Activated CD8-positive, alpha-beta T cell treated with anti-CD3 and anti-CD28 coated beads for 36 hours (primary cell): ENCODE results near the gene PLEKHA7. TPM values are rescaled to one million over a fixed set of nuclear protein-coding genes. Genes with fewer than 3 reads are reported as not detected.

Experiments
- ATAC-seq: fragments of 200-7000 bp; cut with Tn5 transposase; one replicate; pipeline ENCODE4 v1.10.0; 2021; ENCODE audit warnings: mild to moderate bottlenecking, moderate library complexity
- CTCF ChIA-PET: fragments of 350-600 bp; sonication (Branson Sonifier 250); formaldehyde crosslinking; loops from one replicate; lab custom pipeline; 2021; ENCODE audit warnings: antibody characterized with exemption; lab: Charles Lee
- POLR2A ChIA-PET: fragments of 350-600 bp; sonication (Branson Sonifier 250); formaldehyde crosslinking; loops from one replicate; lab custom pipeline; 2021; ENCODE audit warnings: antibody characterized with exemption; lab: Charles Lee
- DNase-seq: peaks from one replicate; pipeline ENCODE4 v3.0.0-alpha.2; 2020
- H3K27ac Mint-ChIP-seq: one replicate; pipeline ENCODE4 v1.8.0; 2021; ENCODE audit warnings: mild to moderate bottlenecking, mixed read lengths
- H3K27me3 Mint-ChIP-seq: one replicate; pipeline ENCODE4 v1.8.0; 2021; ENCODE audit warnings: mixed read lengths
- H3K36me3 Mint-ChIP-seq: one replicate; pipeline ENCODE4 v1.8.0; 2021; ENCODE audit warnings: low read depth, mixed read lengths
- H3K4me1 Mint-ChIP-seq: one replicate; pipeline ENCODE4 v1.8.0; 2021; ENCODE audit warnings: low read depth, mixed read lengths
- H3K4me3 Mint-ChIP-seq: one replicate; pipeline ENCODE4 v1.8.0; 2021; ENCODE audit warnings: mild to moderate bottlenecking, moderate library complexity, mixed read lengths
- H3K9me3 Mint-ChIP-seq: one replicate; pipeline ENCODE4 v1.8.0; 2021; ENCODE audit warnings: mixed read lengths
- CTCF ChIP-seq: fragments of 200-600 bp; IDR thresholded peaks from one replicate; pipeline ENCODE4 v1.8.0; 2022; ENCODE audit warnings: antibody characterized with exemption, mild to moderate bottlenecking
- intact Hi-C: fragments of 100-400 bp; cut with micrococcal nuclease; formaldehyde crosslinking; loops from one replicate; pipeline ENCODE4 v1.10.0; 2022
- total RNA-seq, 2 experiments: library from RNA; stranded (reverse); gene quantifications; one replicate each; pipeline ENCODE4 v1.2.3, GENCODE V29; 2021

PLEKHA7 gene
- total RNA-seq, 2 experiments from 2014 or later, result 6.0 to 6.6 TPM

- intact Hi-C loops, result no loop called here
- ChIA-PET POLR2A (no interaction called here), CTCF (interaction anchor here (1.0 to 2.1 kb wide), 3 partner anchors 113 to 149 kb away, joined by 3 to 7 read pairs (median 5); no protein-coding TSS in a partner anchor)
- ATAC-seq (no peak), DNase-seq (no peak)
- H3K4me3 Mint-ChIP-seq, result no peak overlapping the region
- TF ChIP-seq CTCF, result no peak
- H3K9me3 Mint-ChIP-seq, result no peaks in the 10 kb centered on the region
- H3K36me3 Mint-ChIP-seq, result no peaks in the 10 kb centered on the region
- peaks cover 20% of the 10 kb centered on the region for H3K27me3 Mint-ChIP-seq
- no peaks in the 10 kb centered on the region for H3K4me1 Mint-ChIP-seq
- H3K27ac Mint-ChIP-seq, result no peak overlapping the region
Observed at GRCh38 chr11:16933756-16934603, 80.2 kb downstream of the PLEKHA7 start.

GRCh38 chr11:16933291-16933690, 80.9 kb downstream of the PLEKHA7 start:
- Mint-ChIP-seq H3K27ac (no peak overlapping the region), H3K4me1 (no peaks in the 10 kb centered on the region), H3K36me3 (no peaks in the 10 kb centered on the region), H3K4me3 (no peak overlapping the region), H3K27me3 (peaks cover 21% of the 10 kb centered on the region), H3K9me3 (no peaks in the 10 kb centered on the region)
- ChIA-PET POLR2A (no interaction called here), CTCF (interaction anchor here (1.3 to 2.1 kb wide), 3 partner anchors 113 to 148 kb away, joined by 4 to 7 read pairs (median 5); no protein-coding TSS in a partner anchor)
- intact Hi-C loops, result no loop called here
- TF ChIP-seq CTCF, result no peak
- ATAC-seq (no peak), DNase-seq (no peak)

- no peak for ATAC-seq
- DNase-seq, result no peak
- intact Hi-C loops, result loop anchor here (5.0 kb wide), 1 partner anchor 106 kb away; no protein-coding TSS in a partner anchor
- no peak for TF ChIP-seq CTCF
- no peaks in the 10 kb centered on the region for H3K9me3 Mint-ChIP-seq
- H3K27me3 Mint-ChIP-seq, result peaks cover 43% of the 10 kb centered on the region
- H3K36me3 Mint-ChIP-seq, result no peaks in the 10 kb centered on the region
- H3K27ac Mint-ChIP-seq, result no peak overlapping the region
- POLR2A ChIA-PET, result no interaction called here
- CTCF ChIA-PET, result interaction anchor here (3.1 kb wide), 1 partner anchor 135 kb away, joined by 11 read pairs; no protein-coding TSS in a partner anchor
- H3K4me1 Mint-ChIP-seq, result peaks cover 11% of the 10 kb centered on the region
- no peak overlapping the region for H3K4me3 Mint-ChIP-seq
Observed at GRCh38 chr11:16928044-16928443, 86.2 kb downstream of the PLEKHA7 start.

- Mint-ChIP-seq H3K9me3 (no peaks in the 10 kb centered on the region), H3K27ac (no peak overlapping the region), H3K36me3 (no peaks in the 10 kb centered on the region), H3K4me3 (no peak overlapping the region), H3K4me1 (peaks cover 11% of the 10 kb centered on the region), H3K27me3 (peaks cover 45% of the 10 kb centered on the region)
- TF ChIP-seq CTCF, result no peak
- CTCF ChIA-PET, result no interaction called here
- ATAC-seq (no peak), DNase-seq (no peak)
- intact Hi-C loops, result loop anchor here (5.0 kb wide), 1 partner anchor 105 kb away; no protein-coding TSS in a partner anchor
- POLR2A ChIA-PET, result no interaction called here
Observed at GRCh38 chr11:16926883-16927626, 87.2 kb downstream of the PLEKHA7 start.
